Hepatocyte (in vitro differentiated cells): ENCODE results near the gene PRKCI. TPM values are rescaled to one million over a fixed set of nuclear protein-coding genes. Genes with fewer than 3 reads are reported as not detected.

ENCODE experiments used
- DNase-seq: peaks from one replicate; pipeline ENCODE4 v3.0.0-alpha.2; 2016; ENCODE audit warnings: low spot score
- H2AFZ ChIP-seq: fragments of 200-600 bp; sonication (generic); 2 replicates; pipeline ENCODE4 v1.6.0; 2016; ENCODE audit warnings: antibody characterized with exemption, mild to moderate bottlenecking
- H3K27ac ChIP-seq: fragments of 200-600 bp; sonication (generic); 2 replicates; pipeline ENCODE4 v1.5.1; 2016; ENCODE audit warnings: mild to moderate bottlenecking
- H3K27me3 ChIP-seq: fragments of 200-600 bp; sonication (generic); 2 replicates; pipeline ENCODE4 v1.6.1; 2016
- H3K36me3 ChIP-seq: fragments of 200-600 bp; sonication (generic); replicated peaks from 2 replicates; pipeline ENCODE4 v1.5.1; 2016; ENCODE audit warnings: low read depth; ENCODE audit not compliant: insufficient read depth
- H3K4me1 ChIP-seq: fragments of 200-600 bp; sonication (generic); 2 replicates; pipeline ENCODE4 v1.5.1; 2016; ENCODE audit warnings: mild to moderate bottlenecking, moderate library complexity; ENCODE audit not compliant: insufficient read depth
- H3K4me2 ChIP-seq: fragments of 200-600 bp; sonication (generic); 2 replicates; pipeline ENCODE4 v1.6.0; 2016
- H3K4me3 ChIP-seq: fragments of 200-600 bp; sonication (generic); 2 replicates; pipeline ENCODE4 v1.5.1; 2016; ENCODE audit warnings: mild to moderate bottlenecking
- H3K79me2 ChIP-seq: fragments of 200-600 bp; sonication (generic); 2 replicates; pipeline ENCODE4 v1.6.0; 2017; ENCODE audit warnings: mild to moderate bottlenecking
- H3K9me2 ChIP-seq: fragments of 200-600 bp; sonication (generic); replicated peaks from 2 replicates; pipeline ENCODE4 v1.6.0; 2017; ENCODE audit warnings: mild to moderate bottlenecking; ENCODE audit not compliant: insufficient read depth
- H3K9me3 ChIP-seq: fragments of 200-600 bp; sonication (generic); 2 replicates; pipeline ENCODE4 v1.5.1; 2016; ENCODE audit warnings: low read depth, mild to moderate bottlenecking
- H4K20me1 ChIP-seq: fragments of 200-600 bp; sonication (generic); 2 replicates; pipeline ENCODE4 v1.6.0; 2016; ENCODE audit warnings: mild to moderate bottlenecking; ENCODE audit not compliant: insufficient read depth, poor library complexity, severe bottlenecking
- CTCF ChIP-seq: fragments of 200-600 bp; sonication (generic); IDR thresholded peaks from 2 replicates; pipeline ENCODE4 v1.5.1; 2016; ENCODE audit warnings: antibody characterized with exemption, mild to moderate bottlenecking; ENCODE audit not compliant: poor library complexity
- EZH2 ChIP-seq: fragments of 200-600 bp; sonication (generic); IDR thresholded peaks from 2 replicates; pipeline ENCODE4 v1.6.1; 2016; ENCODE audit warnings: antibody characterized with exemption, mild to moderate bottlenecking, borderline replicate concordance
- EZH2phosphoT487 ChIP-seq: fragments of 200-600 bp; sonication (generic); IDR thresholded peaks from one replicate; pipeline ENCODE4 v1.6.1; 2018; ENCODE audit warnings: antibody characterized with exemption, mild to moderate bottlenecking, low read depth, moderate library complexity; ENCODE audit not compliant: unreplicated experiment, severe bottlenecking
- WGBS: methylation state at CpG from one replicate; pipeline ENCODE4 v1.1.6; 2016; ENCODE audit warnings: low lambda C conversion rate; ENCODE audit errors: missing lambda C conversion rate; 5-methylcytosine and 5-hydroxymethylcytosine counted together
- polyA plus RNA-seq: library from polyadenylated mRNA; unstranded; fragments of >200 nt; fragmentation: Nextera tagmentation; extraction: Ambion mirVana; gene quantifications from 2 replicates; pipeline ENCODE4 v1.2.1, GENCODE V29; 2016
- total RNA-seq: library from RNA; depleted of rRNA; stranded (reverse); fragments of >200 nt; gene quantifications from 2 replicates; pipeline ENCODE4 v1.2.3, GENCODE V29; 2014

The PRKCI gene
- total and polyA plus RNA-seq, 2 experiments from 2014 or later = 28.6 to 47.3 TPM

- Histone ChIP-seq H3K27me3 (no peaks in the 10 kb centered on the region), H2AFZ (no peak overlapping the region), H3K4me3 (no peak overlapping the region), H3K9me3 (no peaks in the 10 kb centered on the region), H3K79me2 (no peaks in the 10 kb centered on the region), H3K36me3 (no peaks in the 10 kb centered on the region), H3K27ac (no peak overlapping the region), H3K4me1 (peaks cover 1% of the 10 kb centered on the region), H4K20me1 (no peaks in the 10 kb centered on the region), H3K9me2 (no peaks in the 10 kb centered on the region), H3K4me2 (no peak overlapping the region)
- TF ChIP-seq EZH2phosphoT487 (no peak), CTCF (no peak), EZH2 (no peak)
- no peak for DNase-seq
- WGBS = 77% methylated on average over 3 of the region's 3 CpGs
Measured at GRCh38 chr3:170317954-170318353, 95.7 kb downstream of the PRKCI start.

GRCh38 chr3:170320461-170321121 is 98.4 kb downstream of the PRKCI start:
- H3K4me2 ChIP-seq = no peak overlapping the region
- H3K4me3 ChIP-seq = no peak overlapping the region
- H2AFZ ChIP-seq = peak overlapping the region; percentile 8
- 53% methylated on average over 7 of the region's 7 CpGs for WGBS
- no peaks in the 10 kb centered on the region for H3K79me2 ChIP-seq
- H3K27ac ChIP-seq = peak overlapping the region; percentile 62
- TF ChIP-seq CTCF (no peak), EZH2 (no peak), EZH2phosphoT487 (no peak)
- H3K27me3 ChIP-seq = no peaks in the 10 kb centered on the region
- no peaks in the 10 kb centered on the region for H3K9me3 ChIP-seq
- no peak for DNase-seq
- no peaks in the 10 kb centered on the region for H3K36me3 ChIP-seq
- peaks cover 5% of the 10 kb centered on the region for H3K4me1 ChIP-seq
- no peaks in the 10 kb centered on the region for H4K20me1 ChIP-seq
- H3K9me2 ChIP-seq = no peaks in the 10 kb centered on the region

DNA sequence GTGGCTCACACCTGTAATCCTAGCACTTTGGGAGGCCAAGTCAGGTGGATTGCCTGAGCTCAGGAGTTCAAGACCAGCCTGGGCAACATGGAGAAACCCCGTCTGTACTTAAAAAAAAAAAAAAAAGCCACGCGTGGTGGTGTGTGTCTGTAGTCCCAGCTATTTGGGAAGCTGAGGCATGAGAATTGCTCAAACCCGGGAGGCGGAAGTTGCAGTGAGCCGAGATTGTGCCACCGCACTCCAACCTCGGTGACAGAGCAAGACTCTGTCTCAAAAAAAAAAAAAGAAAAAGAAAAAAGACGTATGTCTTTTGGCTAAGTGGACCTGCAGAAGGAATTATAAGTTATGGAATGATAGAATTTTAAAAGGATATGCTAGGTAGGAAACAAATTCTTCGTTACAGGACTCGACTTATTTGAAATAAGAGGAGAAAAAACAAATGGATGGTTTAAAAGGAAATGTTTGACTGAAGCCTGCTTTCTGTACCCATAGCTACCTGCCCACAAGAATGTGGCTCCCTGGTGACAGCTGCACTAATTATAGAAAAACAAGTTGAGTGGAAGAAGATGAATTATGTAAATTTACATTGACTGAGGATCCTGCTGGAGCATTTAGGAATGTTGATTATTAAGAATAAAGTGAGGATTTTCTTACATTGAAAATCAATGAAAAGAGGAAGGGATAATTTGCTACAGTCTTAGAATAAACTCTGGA is 99.3 kb downstream of the PRKCI start:
- Histone ChIP-seq H3K4me2 (no peak overlapping the region), H2AFZ (no peak overlapping the region), H3K27ac (peak overlapping the region; percentile 62), H4K20me1 (no peaks in the 10 kb centered on the region), H3K4me1 (peaks cover 5% of the 10 kb centered on the region), H3K27me3 (no peaks in the 10 kb centered on the region), H3K79me2 (no peaks in the 10 kb centered on the region), H3K36me3 (no peaks in the 10 kb centered on the region), H3K9me2 (no peaks in the 10 kb centered on the region), H3K9me3 (no peaks in the 10 kb centered on the region), H3K4me3 (no peak overlapping the region)
- TF ChIP-seq EZH2phosphoT487 (no peak), EZH2 (no peak), CTCF (no peak)
- 88% methylated on average over 11 of the region's 11 CpGs for WGBS
- DNase-seq = no peak
